Neural cell (in vitro differentiated cells): Measurements from ENCODE around the gene KATNAL1. TPM values are rescaled to one million over a fixed set of nuclear protein-coding genes. Genes with fewer than 3 reads are reported as not detected.

Experiments
- H2AFZ ChIP-seq: fragments of 200-600, 300-800 bp; sonication (generic), shearing (Covaris generic); 2 replicates; pipeline ENCODE4 v1.6.0; 2014; ENCODE audit warnings: low read depth, mild to moderate bottlenecking, antibody characterized with exemption, low read length, moderate library complexity
- H3F3A ChIP-seq: fragments of 200-600 bp; shearing (Covaris generic); 2 replicates; pipeline ENCODE4 v1.6.1; 2016; ENCODE audit warnings: mild to moderate bottlenecking, moderate library complexity, mixed read lengths, antibody characterized with exemption, low read length; ENCODE audit not compliant: insufficient read depth, poor library complexity, severe bottlenecking
- H3K27ac ChIP-seq: fragments of 200-600, 300-800 bp; sonication (generic), shearing (Covaris generic); 2 replicates; pipeline ENCODE4 v1.5.1; 2014; ENCODE audit warnings: mild to moderate bottlenecking, low read length, moderate library complexity
- H3K27me3 ChIP-seq: fragments of 300-800, 200-600 bp; sonication (generic), shearing (Covaris generic); 2 replicates; pipeline ENCODE4 v1.6.0; 2014; ENCODE audit warnings: mild to moderate bottlenecking, low read depth, low read length, moderate library complexity; ENCODE audit not compliant: insufficient read depth
- H3K36me3 ChIP-seq: fragments of 300-800, 200-600 bp; sonication (generic), shearing (Covaris generic); 2 replicates; pipeline ENCODE4 v1.5.1; 2014; ENCODE audit warnings: mild to moderate bottlenecking, antibody characterized with exemption, low read length, moderate library complexity; ENCODE audit not compliant: insufficient read depth
- H3K4me2 ChIP-seq: fragments of 300-800, 200-600 bp; sonication (generic), shearing (Covaris generic); 2 replicates; pipeline ENCODE4 v1.6.0; 2014; ENCODE audit warnings: mild to moderate bottlenecking, low read length
- H3K4me3 ChIP-seq: fragments of 300-800, 200-600 bp; sonication (generic), shearing (Covaris generic); 2 replicates; pipeline ENCODE4 v1.5.1; 2014; ENCODE audit warnings: mild to moderate bottlenecking, low read length, moderate library complexity
- H3K79me2 ChIP-seq: fragments of 200-600 bp; shearing (Covaris generic); replicated peaks from 2 replicates; pipeline ENCODE4 v1.6.0; 2014; ENCODE audit warnings: mild to moderate bottlenecking, low read length, moderate library complexity; ENCODE audit not compliant: insufficient read depth
- H3K9ac ChIP-seq: fragments of 300-800, 200-600 bp; sonication (generic), shearing (Covaris generic); 2 replicates; pipeline ENCODE4 v1.6.1; 2016; ENCODE audit warnings: mild to moderate bottlenecking, low read length, mixed read lengths
- H3K9me2 ChIP-seq: fragments of 200-600 bp; shearing (Covaris generic); 2 replicates; pipeline ENCODE4 v1.6.1; 2016; ENCODE audit warnings: mild to moderate bottlenecking, low read length, mixed read lengths; ENCODE audit not compliant: insufficient read depth
- H3K9me3 ChIP-seq: fragments of 200-600, 300-800 bp; sonication (generic), shearing (Covaris generic); 2 replicates; pipeline ENCODE4 v1.6.1; 2016; ENCODE audit warnings: mild to moderate bottlenecking, mixed run types, low read length, moderate library complexity, mixed read lengths
- H4K20me1 ChIP-seq: fragments of 200-600 bp; shearing (Covaris generic); 2 replicates; pipeline ENCODE4 v1.6.1; 2016; ENCODE audit warnings: mild to moderate bottlenecking, mixed run types; ENCODE audit not compliant: insufficient read depth
- EP300 ChIP-seq: fragments of 450-650 bp; conservative IDR thresholded peaks from 2 replicates; pipeline ENCODE4 v1.6.1; 2014; ENCODE audit warnings: antibody characterized with exemption, mild to moderate bottlenecking, moderate library complexity; ENCODE audit not compliant: poor library complexity, severe bottlenecking
- EZH2 ChIP-seq: fragments of 200-600, 300-800 bp; shearing (Covaris generic), sonication (generic); IDR thresholded peaks from 2 replicates; pipeline ENCODE4 v1.6.1; 2014; ENCODE audit warnings: antibody characterized with exemption, low read length, borderline replicate concordance, mild to moderate bottlenecking; ENCODE audit not compliant: insufficient read depth, poor library complexity, severe bottlenecking
- MXI1 ChIP-seq: fragments of 450-650 bp; conservative IDR thresholded peaks from 2 replicates; pipeline ENCODE4 v1.6.1; 2014; ENCODE audit warnings: antibody characterized with exemption, mild to moderate bottlenecking; ENCODE audit not compliant: poor library complexity, severe bottlenecking
- POLR2AphosphoS5 ChIP-seq: IDR thresholded peaks from 2 replicates; pipeline ENCODE4 v1.6.1; 2012
- RAD21 ChIP-seq: fragments of 450-650 bp; conservative IDR thresholded peaks from 2 replicates; pipeline ENCODE4 v1.6.1; 2014; ENCODE audit warnings: antibody characterized with exemption, mild to moderate bottlenecking, moderate library complexity
- SMC3 ChIP-seq: fragments of 450-650 bp; conservative IDR thresholded peaks from 2 replicates; pipeline ENCODE4 v1.6.1; 2014; ENCODE audit warnings: antibody characterized with exemption, mild to moderate bottlenecking, moderate library complexity; ENCODE audit not compliant: poor library complexity
- TAF1 ChIP-seq: IDR thresholded peaks from 2 replicates; pipeline ENCODE4 v1.6.1; 2012; ENCODE audit warnings: low read depth
- polyA plus RNA-seq: library from polyadenylated mRNA; depleted of rRNA; stranded (reverse); fragments of >200 nt; gene quantifications from 2 replicates; pipeline ENCODE4 v1.2.3, GENCODE V29; 2014
- TF ChIP-seq, protein P1 (sequence below): IDR thresholded peaks from 2 replicates; pipeline ENCODE4 v1.6.1; 2012; ENCODE audit warnings: borderline replicate concordance
- TF ChIP-seq, protein P2 (sequence below): fragments of 450-650 bp; IDR thresholded peaks from 2 replicates; pipeline ENCODE4 v1.5.1; 2014; ENCODE audit warnings: antibody characterized with exemption, mild to moderate bottlenecking, moderate library complexity; ENCODE audit not compliant: poor library complexity, severe bottlenecking

KATNAL1 gene
- polyA plus RNA-seq, 1 donor from 2014 or later, result 24.9 TPM

DNA sequence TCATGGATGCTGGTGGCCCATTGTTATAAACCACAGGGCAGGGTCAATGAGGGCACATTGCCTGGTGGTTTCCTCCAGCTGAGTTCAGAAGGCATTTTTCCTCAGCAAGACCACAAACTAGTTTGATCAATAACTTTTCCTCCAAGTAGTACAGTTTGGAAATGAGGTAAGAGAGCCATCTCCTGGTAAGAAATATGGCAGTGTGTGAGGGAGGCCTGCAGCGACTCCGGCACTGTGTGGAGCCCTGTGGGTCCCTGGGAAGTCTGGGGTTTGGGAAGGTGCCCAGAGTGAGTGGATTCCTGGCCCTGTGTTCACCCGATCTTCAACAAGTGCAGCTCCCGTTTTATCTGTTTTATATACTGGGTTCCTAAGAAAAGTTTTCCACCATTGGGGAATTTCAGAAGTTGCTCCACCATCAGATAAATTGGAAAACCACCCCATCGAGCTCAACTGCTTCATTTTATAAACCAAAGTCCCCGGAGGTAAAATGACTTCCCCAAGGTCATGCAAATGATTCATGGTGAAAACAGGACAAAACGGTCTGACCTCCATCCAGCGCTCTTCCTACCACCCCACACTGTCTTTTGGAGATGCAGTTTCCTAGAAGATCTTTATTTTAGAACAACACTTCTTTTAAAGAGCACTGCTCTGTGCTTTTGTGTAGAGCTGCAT lies 148.4 kb downstream of the KATNAL1 start:
- H3F3A ChIP-seq, result no peaks in the 10 kb centered on the region
- H3K4me2 ChIP-seq, result no peak overlapping the region
- H3K9me2 ChIP-seq, result no peaks in the 10 kb centered on the region
- H3K4me3 ChIP-seq, result no peak overlapping the region
- TF ChIP-seq EP300, result no peak
- TF ChIP-seq, protein P1, sequence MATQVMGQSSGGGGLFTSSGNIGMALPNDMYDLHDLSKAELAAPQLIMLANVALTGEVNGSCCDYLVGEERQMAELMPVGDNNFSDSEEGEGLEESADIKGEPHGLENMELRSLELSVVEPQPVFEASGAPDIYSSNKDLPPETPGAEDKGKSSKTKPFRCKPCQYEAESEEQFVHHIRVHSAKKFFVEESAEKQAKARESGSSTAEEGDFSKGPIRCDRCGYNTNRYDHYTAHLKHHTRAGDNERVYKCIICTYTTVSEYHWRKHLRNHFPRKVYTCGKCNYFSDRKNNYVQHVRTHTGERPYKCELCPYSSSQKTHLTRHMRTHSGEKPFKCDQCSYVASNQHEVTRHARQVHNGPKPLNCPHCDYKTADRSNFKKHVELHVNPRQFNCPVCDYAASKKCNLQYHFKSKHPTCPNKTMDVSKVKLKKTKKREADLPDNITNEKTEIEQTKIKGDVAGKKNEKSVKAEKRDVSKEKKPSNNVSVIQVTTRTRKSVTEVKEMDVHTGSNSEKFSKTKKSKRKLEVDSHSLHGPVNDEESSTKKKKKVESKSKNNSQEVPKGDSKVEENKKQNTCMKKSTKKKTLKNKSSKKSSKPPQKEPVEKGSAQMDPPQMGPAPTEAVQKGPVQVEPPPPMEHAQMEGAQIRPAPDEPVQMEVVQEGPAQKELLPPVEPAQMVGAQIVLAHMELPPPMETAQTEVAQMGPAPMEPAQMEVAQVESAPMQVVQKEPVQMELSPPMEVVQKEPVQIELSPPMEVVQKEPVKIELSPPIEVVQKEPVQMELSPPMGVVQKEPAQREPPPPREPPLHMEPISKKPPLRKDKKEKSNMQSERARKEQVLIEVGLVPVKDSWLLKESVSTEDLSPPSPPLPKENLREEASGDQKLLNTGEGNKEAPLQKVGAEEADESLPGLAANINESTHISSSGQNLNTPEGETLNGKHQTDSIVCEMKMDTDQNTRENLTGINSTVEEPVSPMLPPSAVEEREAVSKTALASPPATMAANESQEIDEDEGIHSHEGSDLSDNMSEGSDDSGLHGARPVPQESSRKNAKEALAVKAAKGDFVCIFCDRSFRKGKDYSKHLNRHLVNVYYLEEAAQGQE, result no peak
- no peak for TF ChIP-seq TAF1
- TF ChIP-seq, protein P2, sequence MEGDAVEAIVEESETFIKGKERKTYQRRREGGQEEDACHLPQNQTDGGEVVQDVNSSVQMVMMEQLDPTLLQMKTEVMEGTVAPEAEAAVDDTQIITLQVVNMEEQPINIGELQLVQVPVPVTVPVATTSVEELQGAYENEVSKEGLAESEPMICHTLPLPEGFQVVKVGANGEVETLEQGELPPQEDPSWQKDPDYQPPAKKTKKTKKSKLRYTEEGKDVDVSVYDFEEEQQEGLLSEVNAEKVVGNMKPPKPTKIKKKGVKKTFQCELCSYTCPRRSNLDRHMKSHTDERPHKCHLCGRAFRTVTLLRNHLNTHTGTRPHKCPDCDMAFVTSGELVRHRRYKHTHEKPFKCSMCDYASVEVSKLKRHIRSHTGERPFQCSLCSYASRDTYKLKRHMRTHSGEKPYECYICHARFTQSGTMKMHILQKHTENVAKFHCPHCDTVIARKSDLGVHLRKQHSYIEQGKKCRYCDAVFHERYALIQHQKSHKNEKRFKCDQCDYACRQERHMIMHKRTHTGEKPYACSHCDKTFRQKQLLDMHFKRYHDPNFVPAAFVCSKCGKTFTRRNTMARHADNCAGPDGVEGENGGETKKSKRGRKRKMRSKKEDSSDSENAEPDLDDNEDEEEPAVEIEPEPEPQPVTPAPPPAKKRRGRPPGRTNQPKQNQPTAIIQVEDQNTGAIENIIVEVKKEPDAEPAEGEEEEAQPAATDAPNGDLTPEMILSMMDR, result no peak
- no peak for TF ChIP-seq POLR2AphosphoS5
- no peak for TF ChIP-seq SMC3
- no peak for TF ChIP-seq EZH2
- no peak for TF ChIP-seq MXI1
- no peak for TF ChIP-seq RAD21
- H2AFZ ChIP-seq, result no peak overlapping the region
- H3K27ac ChIP-seq, result no peak overlapping the region
- no peaks in the 10 kb centered on the region for H4K20me1 ChIP-seq
- H3K27me3 ChIP-seq, result no peaks in the 10 kb centered on the region
- no peak overlapping the region for H3K9ac ChIP-seq
- H3K36me3 ChIP-seq, result no peaks in the 10 kb centered on the region
- H3K9me3 ChIP-seq, result no peaks in the 10 kb centered on the region
- H3K79me2 ChIP-seq, result no peaks in the 10 kb centered on the region

DNA sequence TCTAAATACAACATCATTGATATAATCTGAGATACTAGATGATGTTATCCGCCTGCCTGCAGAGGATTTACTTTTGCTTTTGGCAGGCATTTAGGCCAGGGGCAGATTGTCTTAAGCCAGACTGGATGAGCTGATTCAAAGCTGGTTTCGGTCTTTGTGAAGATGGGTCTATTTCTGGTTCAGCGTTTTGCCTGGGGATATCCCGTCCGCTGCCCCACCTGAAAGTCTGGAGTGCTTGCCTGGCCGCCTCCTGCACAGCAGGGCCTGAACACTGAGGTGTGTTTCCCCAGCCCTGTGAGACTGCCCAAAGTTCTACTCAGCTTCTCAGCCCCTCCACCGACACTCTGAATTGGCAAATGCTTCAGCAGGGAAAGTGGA lies 149.7 kb downstream of the KATNAL1 start:
- Histone ChIP-seq H3K4me3 (no peak overlapping the region), H3K36me3 (no peaks in the 10 kb centered on the region), H3K9me2 (no peaks in the 10 kb centered on the region), H3F3A (no peaks in the 10 kb centered on the region), H3K4me2 (no peak overlapping the region), H3K27me3 (no peaks in the 10 kb centered on the region), H3K9ac (no peak overlapping the region), H2AFZ (no peak overlapping the region), H4K20me1 (no peaks in the 10 kb centered on the region), H3K27ac (no peak overlapping the region), H3K9me3 (no peaks in the 10 kb centered on the region), H3K79me2 (no peaks in the 10 kb centered on the region)
- no peak for TF ChIP-seq TAF1
- TF ChIP-seq POLR2AphosphoS5, result no peak
- TF ChIP-seq, protein P1, result no peak
- no peak for TF ChIP-seq RAD21
- TF ChIP-seq SMC3, result no peak
- no peak for TF ChIP-seq EZH2
- TF ChIP-seq, protein P2, result no peak
- no peak for TF ChIP-seq EP300
- TF ChIP-seq MXI1, result no peak
